Fibroblast of pulmonary artery (primary cell): Measurements from ENCODE around the gene GNGT1.

ENCODE experiments used
- DNase-seq: peaks from one replicate; pipeline ENCODE4 v3.0.0-alpha.2; 2010; ENCODE audit warnings: low read depth
- H3K4me3 ChIP-seq: replicated peaks from 2 replicates; pipeline ENCODE4 v1.5.1; 2011; ENCODE audit warnings: low read depth, mild to moderate bottlenecking, control low read depth, low read length, moderate library complexity
- TF ChIP-seq, protein P1 (sequence below): IDR thresholded peaks from 2 replicates; pipeline ENCODE4 v1.5.1; 2011; ENCODE audit warnings: mild to moderate bottlenecking, control low read depth, low read length, inconsistent platforms; ENCODE audit errors: missing control alignments

GNGT1 gene

GRCh38 chr7:93920496-93921182, 14.3 kb downstream of the GNGT1 start:
- TF ChIP-seq, protein P1, sequence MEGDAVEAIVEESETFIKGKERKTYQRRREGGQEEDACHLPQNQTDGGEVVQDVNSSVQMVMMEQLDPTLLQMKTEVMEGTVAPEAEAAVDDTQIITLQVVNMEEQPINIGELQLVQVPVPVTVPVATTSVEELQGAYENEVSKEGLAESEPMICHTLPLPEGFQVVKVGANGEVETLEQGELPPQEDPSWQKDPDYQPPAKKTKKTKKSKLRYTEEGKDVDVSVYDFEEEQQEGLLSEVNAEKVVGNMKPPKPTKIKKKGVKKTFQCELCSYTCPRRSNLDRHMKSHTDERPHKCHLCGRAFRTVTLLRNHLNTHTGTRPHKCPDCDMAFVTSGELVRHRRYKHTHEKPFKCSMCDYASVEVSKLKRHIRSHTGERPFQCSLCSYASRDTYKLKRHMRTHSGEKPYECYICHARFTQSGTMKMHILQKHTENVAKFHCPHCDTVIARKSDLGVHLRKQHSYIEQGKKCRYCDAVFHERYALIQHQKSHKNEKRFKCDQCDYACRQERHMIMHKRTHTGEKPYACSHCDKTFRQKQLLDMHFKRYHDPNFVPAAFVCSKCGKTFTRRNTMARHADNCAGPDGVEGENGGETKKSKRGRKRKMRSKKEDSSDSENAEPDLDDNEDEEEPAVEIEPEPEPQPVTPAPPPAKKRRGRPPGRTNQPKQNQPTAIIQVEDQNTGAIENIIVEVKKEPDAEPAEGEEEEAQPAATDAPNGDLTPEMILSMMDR, result no peak
- H3K4me3 ChIP-seq, result peak overlapping the region; percentile 84
- no peak for DNase-seq

DNA sequence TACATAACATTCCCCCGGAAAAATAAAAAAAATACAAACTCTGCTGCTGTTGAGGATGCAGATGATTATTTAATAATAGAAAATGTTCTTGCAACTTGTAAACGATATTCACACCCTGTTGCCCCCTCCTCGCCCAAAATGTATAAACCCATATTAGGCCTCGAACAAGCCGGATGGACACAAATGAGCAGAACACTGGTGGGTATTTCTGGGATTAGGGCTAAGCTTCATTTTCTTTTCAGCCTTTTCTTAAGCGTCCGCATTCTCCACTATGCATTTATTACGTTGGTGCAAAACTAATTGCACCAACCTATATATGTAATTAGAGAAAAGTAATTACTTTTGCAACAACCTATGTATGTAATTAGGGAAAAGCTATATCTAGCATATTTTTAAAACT, 14.8 kb downstream of the GNGT1 start:
- TF ChIP-seq, protein P1, result no peak
- DNase-seq, result no peak
- H3K4me3 ChIP-seq, result peak overlapping the region; percentile 84

GRCh38 chr7:93921607-93922566, 15.5 kb downstream of the GNGT1 start, which contains the start of gene GNG11:
Gene GNG11 (plus strand): TSS chr7:93921735. CDS start chr7:93922138, 403 bp downstream.
- TF ChIP-seq, protein P1, result no peak
- DNase-seq, result peak; percentile 90

GRCh38 chr7:93923296-93923695, 16.9 kb downstream of the GNGT1 start:
- TF ChIP-seq, protein P1, result no peak
- DNase-seq, result peak; percentile 53
- peak overlapping the region; percentile 84 for H3K4me3 ChIP-seq

More at GRCh38 chr7:93921607-93922566, 15.5 kb downstream of the GNGT1 start, which contains the start of gene GNG11:
- peak within 1 kb of the TSS; percentile 84 for H3K4me3 ChIP-seq

- TF ChIP-seq, protein P1, result no peak
- peak overlapping the region; percentile 84 for H3K4me3 ChIP-seq
- DNase-seq, result no peak
These were observed 17.6 kb downstream of the GNGT1 start for GRCh38 chr7:93923942-93924341.

GRCh38 chr7:93926800-93927199, 20.4 kb downstream of the GNGT1 start:
- no peak overlapping the region for H3K4me3 ChIP-seq
- TF ChIP-seq, protein P1, result no peak
- no peak for DNase-seq
